Fibroblast of lung (primary cell): ENCODE results near the gene QSOX1. TPM values are rescaled to one million over a fixed set of nuclear protein-coding genes. Genes with fewer than 3 reads are reported as not detected.

Source experiments
- DNase-seq, 2 donors: peaks; one replicate each; pipeline versions ENCODE4 v3.0.0 to v3.0.0-alpha.2; 2010; ENCODE audit warnings: low read depth in 2 of 2
- H2AFZ ChIP-seq: 2 replicates; pipeline ENCODE4 v1.5.1; 2012; ENCODE audit warnings: low read length, control low read depth, inconsistent platforms
- H3K27ac ChIP-seq: 2 replicates; pipeline ENCODE4 v1.5.1; 2011; ENCODE audit warnings: low read length, control low read depth; ENCODE audit not compliant: insufficient read depth
- H3K27me3 ChIP-seq: 2 replicates; pipeline ENCODE4 v1.5.1; 2011; ENCODE audit warnings: mild to moderate bottlenecking, low read length; ENCODE audit not compliant: control insufficient read depth, insufficient read depth
- H3K36me3 ChIP-seq: 2 replicates; pipeline ENCODE4 v1.5.1; 2011; ENCODE audit warnings: low read length; ENCODE audit not compliant: control insufficient read depth, insufficient read depth
- H3K4me1 ChIP-seq: 2 replicates; pipeline ENCODE4 v1.5.1; 2011; ENCODE audit warnings: low read length; ENCODE audit not compliant: control insufficient read depth, insufficient read depth; ENCODE audit errors: extremely low read depth
- H3K4me2 ChIP-seq: 2 replicates; pipeline ENCODE4 v1.5.1; 2011; ENCODE audit warnings: low read length, control low read depth; ENCODE audit not compliant: insufficient read depth; ENCODE audit errors: extremely low read depth
- H3K4me3 ChIP-seq, 4 experiments: fragments of 200-600 bp in 1 of 4; sonication (generic) in 1 of 4; replicated peaks in 1 of 4; 2 replicates each; pipeline ENCODE4 v1.5.1; 2011 to 2016; ENCODE audit warnings: low read length in 4 of 4, low read depth in 3 of 4, mild to moderate bottlenecking in 3 of 4, control low read depth in 2 of 4, inconsistent platforms in 1 of 4, mixed read lengths in 1 of 4; ENCODE audit not compliant: insufficient read depth in 1 of 4; ENCODE audit errors: control extremely low read depth in 1 of 4
- H3K79me2 ChIP-seq: 2 replicates; pipeline ENCODE4 v1.5.1; 2012; ENCODE audit warnings: mild to moderate bottlenecking, low read length, inconsistent platforms; ENCODE audit not compliant: control insufficient read depth, insufficient read depth
- H3K9ac ChIP-seq: 2 replicates; pipeline ENCODE4 v1.5.1; 2011; ENCODE audit warnings: mild to moderate bottlenecking, low read length, control low read depth; ENCODE audit not compliant: insufficient read depth
- H3K9me3 ChIP-seq: 2 replicates; pipeline ENCODE4 v1.5.1; 2012; ENCODE audit warnings: low read depth, low read length; ENCODE audit not compliant: control insufficient read depth, insufficient read depth
- H4K20me1 ChIP-seq: 2 replicates; pipeline ENCODE4 v1.5.1; 2011; ENCODE audit warnings: low read length; ENCODE audit not compliant: control insufficient read depth, insufficient read depth; ENCODE audit errors: extremely low read depth
- EZH2 ChIP-seq: IDR thresholded peaks from 2 replicates; pipeline ENCODE4 v1.5.1; 2012; ENCODE audit warnings: low read length, control low read depth, mild to moderate bottlenecking; ENCODE audit errors: missing control alignments
- polyA plus RNA-seq, 2 donors: library from polyadenylated mRNA; depleted of rRNA in 1 of 2; stranded (reverse) in 1 of 2; unstranded in 1 of 2; fragments of >200 nt; gene quantifications; 2 replicates each; pipeline ENCODE4 v1.2.1, GENCODE V29; 2011 to 2012; ENCODE audit warnings: missing spikeins in 1 of 2
- total RNA-seq: library from RNA; depleted of rRNA; stranded (reverse); fragments of >200 nt; gene quantifications from 2 replicates; pipeline ENCODE4 v1.2.1, GENCODE V29; 2014
- TF ChIP-seq, protein P1 (sequence below), 2 donors: IDR thresholded peaks in 1 of 2; conservative IDR thresholded peaks in 1 of 2; 1 replicate in 1 of 2; 2 replicates in 1 of 2; pipeline ENCODE4 v1.5.1; 2011 to 2012; ENCODE audit warnings: low read length in 2 of 2, control low read depth in 1 of 2, inconsistent platforms in 1 of 2, low read depth in 1 of 2, mild to moderate bottlenecking in 1 of 2

The QSOX1 gene
- total and polyA plus RNA-seq, 2 donors (not counting 1 experiment from before 2014, with no cell fraction given) = 799 to 1,312 TPM

DNA sequence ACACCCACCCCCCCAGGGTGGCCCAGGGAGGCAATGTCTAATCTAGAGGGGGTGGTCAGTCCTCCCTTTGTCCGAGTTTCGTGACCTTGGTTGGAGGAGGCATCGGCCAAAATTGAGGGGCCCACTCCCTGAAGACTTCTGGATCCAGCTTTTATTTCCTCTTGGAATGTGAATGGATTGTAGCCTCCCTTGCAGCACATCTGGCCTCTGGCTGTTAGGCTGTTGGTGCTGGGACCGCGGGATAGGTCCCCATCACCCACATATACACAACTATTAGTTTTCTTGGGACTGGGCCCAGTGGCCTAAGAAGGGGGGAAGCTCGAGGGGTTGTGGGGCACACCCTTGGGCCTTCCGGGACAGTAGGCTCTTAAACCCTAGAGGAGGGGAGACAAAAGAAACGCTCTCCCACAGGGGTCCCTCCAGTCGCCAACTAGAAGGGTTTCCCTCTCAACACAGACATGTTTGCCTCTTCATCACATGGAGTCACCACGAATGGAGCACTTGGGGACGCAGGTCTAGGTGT is 77.9 kb downstream of the QSOX1 start:
- no peaks in the 10 kb centered on the region for H3K79me2 ChIP-seq
- no peak overlapping the region for H3K4me2 ChIP-seq
- TF ChIP-seq EZH2 = no peak
- TF ChIP-seq, protein P1, sequence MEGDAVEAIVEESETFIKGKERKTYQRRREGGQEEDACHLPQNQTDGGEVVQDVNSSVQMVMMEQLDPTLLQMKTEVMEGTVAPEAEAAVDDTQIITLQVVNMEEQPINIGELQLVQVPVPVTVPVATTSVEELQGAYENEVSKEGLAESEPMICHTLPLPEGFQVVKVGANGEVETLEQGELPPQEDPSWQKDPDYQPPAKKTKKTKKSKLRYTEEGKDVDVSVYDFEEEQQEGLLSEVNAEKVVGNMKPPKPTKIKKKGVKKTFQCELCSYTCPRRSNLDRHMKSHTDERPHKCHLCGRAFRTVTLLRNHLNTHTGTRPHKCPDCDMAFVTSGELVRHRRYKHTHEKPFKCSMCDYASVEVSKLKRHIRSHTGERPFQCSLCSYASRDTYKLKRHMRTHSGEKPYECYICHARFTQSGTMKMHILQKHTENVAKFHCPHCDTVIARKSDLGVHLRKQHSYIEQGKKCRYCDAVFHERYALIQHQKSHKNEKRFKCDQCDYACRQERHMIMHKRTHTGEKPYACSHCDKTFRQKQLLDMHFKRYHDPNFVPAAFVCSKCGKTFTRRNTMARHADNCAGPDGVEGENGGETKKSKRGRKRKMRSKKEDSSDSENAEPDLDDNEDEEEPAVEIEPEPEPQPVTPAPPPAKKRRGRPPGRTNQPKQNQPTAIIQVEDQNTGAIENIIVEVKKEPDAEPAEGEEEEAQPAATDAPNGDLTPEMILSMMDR (conservative IDR thresholded peaks at IDR 0.05 in 1 of 2, IDR thresholded peaks at IDR 0.05 in 1 of 2; ENCODE audit: low read depth in 1 of 2, low read length in 2 of 2) = no peak
- H3K27ac ChIP-seq = no peak overlapping the region
- no peak overlapping the region for H2AFZ ChIP-seq
- H3K27me3 ChIP-seq = peaks cover 68% of the 10 kb centered on the region
- no peaks in the 10 kb centered on the region for H3K36me3 ChIP-seq
- no peaks in the 10 kb centered on the region for H3K9me3 ChIP-seq
- no peak overlapping the region for H3K4me3 ChIP-seq
- no peaks in the 10 kb centered on the region for H4K20me1 ChIP-seq
- DNase-seq = no peak
- H3K9ac ChIP-seq = no peak overlapping the region
- peaks cover 9% of the 10 kb centered on the region for H3K4me1 ChIP-seq

DNA sequence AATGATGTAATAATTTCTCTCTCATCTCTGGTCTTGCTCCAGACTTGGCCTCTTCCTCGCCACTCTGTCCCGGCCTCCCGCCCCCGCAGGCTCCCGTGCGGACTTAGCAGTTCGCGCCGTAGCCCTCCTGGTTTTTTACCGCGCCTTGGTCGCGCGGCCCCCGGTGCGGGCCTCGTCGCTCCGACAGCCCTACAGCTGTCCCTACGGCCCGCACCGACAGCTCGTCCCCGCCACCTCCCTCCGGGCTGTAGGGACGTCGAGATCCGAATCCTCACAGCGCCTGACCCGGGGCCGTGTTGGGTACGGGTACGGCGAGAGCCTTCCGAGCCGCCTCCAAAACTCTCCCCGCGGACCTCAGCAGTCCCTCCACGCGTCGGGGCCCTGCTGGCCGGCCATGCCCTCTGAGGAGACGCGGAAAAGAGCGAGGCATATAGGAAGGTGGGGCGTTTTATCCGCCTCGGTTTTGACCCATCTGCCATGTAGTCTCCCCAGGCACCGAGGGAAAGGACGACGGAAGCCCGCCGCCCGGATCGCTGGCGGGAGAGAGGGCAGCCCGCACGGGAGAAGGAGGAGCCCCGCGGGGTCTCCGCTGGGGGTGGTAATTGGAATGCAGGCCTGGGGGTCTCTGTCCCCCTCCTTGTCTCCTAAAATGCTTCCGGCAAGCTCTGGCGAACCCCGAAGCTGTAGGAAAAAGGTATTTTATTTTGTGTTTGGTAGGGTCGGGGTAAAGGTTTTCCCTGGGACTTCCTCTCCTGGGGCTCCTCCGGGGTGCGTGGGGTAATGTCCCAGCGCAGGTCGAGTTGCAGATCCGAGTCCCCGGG is 78.7 kb downstream of the QSOX1 start:
- Histone ChIP-seq H3K4me3 (no peak overlapping the region), H3K4me2 (no peak overlapping the region), H4K20me1 (no peaks in the 10 kb centered on the region), H3K4me1 (peaks cover 9% of the 10 kb centered on the region), H3K9me3 (no peaks in the 10 kb centered on the region), H3K27ac (no peak overlapping the region), H3K36me3 (no peaks in the 10 kb centered on the region), H2AFZ (no peak overlapping the region), H3K9ac (no peak overlapping the region), H3K27me3 (peaks cover 71% of the 10 kb centered on the region), H3K79me2 (no peaks in the 10 kb centered on the region)
- no peak for DNase-seq
- TF ChIP-seq, protein P1 (conservative IDR thresholded peaks at IDR 0.05 in 1 of 2, IDR thresholded peaks at IDR 0.05 in 1 of 2; ENCODE audit: low read depth in 1 of 2, low read length in 2 of 2) = no peak
- peak; percentile 92 for TF ChIP-seq EZH2

DNA sequence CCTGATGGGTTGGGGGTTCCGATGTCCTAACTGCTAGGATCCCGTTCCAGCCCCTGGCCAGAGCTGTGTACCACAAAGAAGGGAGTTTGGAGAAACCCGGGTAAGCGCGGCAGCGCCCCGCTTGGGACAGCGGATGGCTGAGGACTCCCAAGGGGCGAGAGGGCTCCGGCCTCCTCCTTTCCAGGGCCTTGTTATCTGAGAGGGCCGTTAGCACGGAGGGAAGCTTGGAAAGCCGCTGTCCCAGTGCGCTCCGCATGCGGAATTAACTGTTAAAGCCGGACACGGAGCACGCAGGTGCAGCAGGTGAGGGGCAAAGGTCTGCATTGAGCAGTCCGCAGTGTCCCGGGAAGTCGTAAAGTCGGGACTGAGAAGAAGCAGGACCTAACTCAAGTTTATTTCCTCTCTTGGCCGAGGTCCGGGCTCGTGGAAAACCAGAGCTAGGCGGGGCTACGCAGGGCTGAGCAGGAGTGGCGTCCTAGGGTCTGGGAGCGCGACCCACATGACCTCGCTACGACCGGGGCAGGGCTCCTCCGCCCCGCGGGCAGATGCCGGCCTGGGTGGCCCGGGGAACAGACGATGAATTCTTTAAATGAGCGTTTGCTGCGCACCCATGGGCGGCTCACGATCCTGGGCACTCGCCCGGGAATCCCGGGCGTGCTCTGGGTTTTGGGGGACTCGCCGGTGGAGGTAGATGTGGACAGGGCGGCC is 79.9 kb downstream of the QSOX1 start:
- no peak overlapping the region for H3K4me3 ChIP-seq
- no peaks in the 10 kb centered on the region for H3K79me2 ChIP-seq
- H4K20me1 ChIP-seq = no peaks in the 10 kb centered on the region
- H3K27ac ChIP-seq = no peak overlapping the region
- peaks cover 73% of the 10 kb centered on the region for H3K27me3 ChIP-seq
- H3K4me2 ChIP-seq = no peak overlapping the region
- TF ChIP-seq, protein P1 (conservative IDR thresholded peaks at IDR 0.05 in 1 of 2, IDR thresholded peaks at IDR 0.05 in 1 of 2; ENCODE audit: low read depth in 1 of 2, low read length in 2 of 2) = no peak
- TF ChIP-seq EZH2 = peak; percentile 91
- no peak for DNase-seq
- peaks cover 5% of the 10 kb centered on the region for H3K4me1 ChIP-seq
- no peak overlapping the region for H3K9ac ChIP-seq
- H3K9me3 ChIP-seq = no peaks in the 10 kb centered on the region
- H2AFZ ChIP-seq = no peak overlapping the region
- H3K36me3 ChIP-seq = no peaks in the 10 kb centered on the region
